ENCODE data around the gene PCSK6.
A peak's percentile ranks its signal among the peaks of the same experiment; 100 is the strongest.

PCSK6 gene

GRCh38 chr15:101397521-101398003, 91.9 kb downstream of the PCSK6 start:
- TF ChIP-seq CTCF (IDR thresholded peaks at IDR 0.05; ENCODE audit: extremely low read depth, missing control alignments), result no peak
- no peak for DNase-seq (ENCODE audit: low spot score)

GRCh38 chr15:101396484-101397261, 92.8 kb downstream of the PCSK6 start:
- no peak for TF ChIP-seq CTCF (IDR thresholded peaks at IDR 0.05; ENCODE audit: extremely low read depth, missing control alignments)
- DNase-seq (ENCODE audit: low spot score), result no peak

GRCh38 chr15:101394654-101395053, 94.9 kb downstream of the PCSK6 start:
- no peak for TF ChIP-seq CTCF (IDR thresholded peaks at IDR 0.05; ENCODE audit: extremely low read depth, missing control alignments)

GRCh38 chr15:101394056-101394630, 95.4 kb downstream of the PCSK6 start:
- no peak for TF ChIP-seq CTCF (IDR thresholded peaks at IDR 0.05; ENCODE audit: extremely low read depth, missing control alignments)
- no peak for DNase-seq (ENCODE audit: low spot score)

More at GRCh38 chr15:101394654-101395053, 94.9 kb downstream of the PCSK6 start:
- no peak for DNase-seq (ENCODE audit: low spot score)

GRCh38 chr15:101393172-101393571, 96.3 kb downstream of the PCSK6 start:
- DNase-seq (ENCODE audit: low spot score), result no peak
- TF ChIP-seq CTCF (IDR thresholded peaks at IDR 0.05; ENCODE audit: extremely low read depth, missing control alignments), result no peak

GRCh38 chr15:101391981-101392640, 97.4 kb downstream of the PCSK6 start:
- TF ChIP-seq CTCF (IDR thresholded peaks at IDR 0.05; ENCODE audit: extremely low read depth, missing control alignments), result no peak

GRCh38 chr15:101391431-101391830, 98.1 kb downstream of the PCSK6 start:
- no peak for DNase-seq (ENCODE audit: low spot score)
- no peak for TF ChIP-seq CTCF (IDR thresholded peaks at IDR 0.05; ENCODE audit: extremely low read depth, missing control alignments)

More at GRCh38 chr15:101391981-101392640, 97.4 kb downstream of the PCSK6 start:
- DNase-seq (ENCODE audit: low spot score), result peak; percentile 44

Measured in GM20000 (cell line).